MM.1S (cell line): ENCODE data around the gene AP2S1.

ENCODE experiments used
- DNase-seq: peaks from one replicate; pipeline ENCODE4 v3.0.0-alpha.2; 2015
- H2AFZ ChIP-seq: fragments of 300-600 bp; sonication (generic); 2 replicates; pipeline ENCODE4 v1.6.0; 2016; ENCODE audit warnings: antibody characterized with exemption, low read length
- H3F3A ChIP-seq: fragments of 300-600 bp; sonication (generic); 2 replicates; pipeline ENCODE4 v1.6.1; 2016; ENCODE audit warnings: mild to moderate bottlenecking, antibody characterized with exemption, low read length, moderate library complexity, mixed read lengths; ENCODE audit not compliant: insufficient read depth
- H3K27ac ChIP-seq: fragments of 300-600 bp; sonication (generic); 2 replicates; pipeline ENCODE4 v1.5.1; 2016; ENCODE audit warnings: mild to moderate bottlenecking, low read length
- H3K27me3 ChIP-seq: fragments of 300-600 bp; sonication (generic); replicated peaks from 2 replicates; pipeline ENCODE4 v1.6.0; 2016; ENCODE audit warnings: low read length; ENCODE audit not compliant: insufficient read depth
- H3K36me3 ChIP-seq: fragments of 300-600 bp; sonication (generic); replicated peaks from 2 replicates; pipeline ENCODE4 v1.6.1; 2016; ENCODE audit warnings: mild to moderate bottlenecking, low read length, mixed read lengths; ENCODE audit not compliant: insufficient read depth
- H3K4me1 ChIP-seq: fragments of 300-600 bp; sonication (generic); 2 replicates; pipeline ENCODE4 v1.6.1; 2016; ENCODE audit warnings: low read length, mixed read lengths
- H3K4me2 ChIP-seq: fragments of 300-600 bp; sonication (generic); 2 replicates; pipeline ENCODE4 v1.6.0; 2016; ENCODE audit warnings: low read depth, low read length
- H3K4me3 ChIP-seq: fragments of 300-600 bp; sonication (generic); 2 replicates; pipeline ENCODE4 v1.5.1; 2016; ENCODE audit warnings: low read length, mixed read lengths
- H3K79me2 ChIP-seq: fragments of 300-600 bp; sonication (generic); 2 replicates; pipeline ENCODE4 v1.6.1; 2016; ENCODE audit warnings: mixed run types, low read length, mixed read lengths
- H3K9ac ChIP-seq: fragments of 300-600 bp; sonication (generic); 2 replicates; pipeline ENCODE4 v1.6.1; 2016; ENCODE audit warnings: low read length, mixed read lengths
- H3K9me2 ChIP-seq: fragments of 300-600 bp; sonication (generic); replicated peaks from 2 replicates; pipeline ENCODE4 v1.6.1; 2016; ENCODE audit warnings: mild to moderate bottlenecking, low read length, mixed read lengths; ENCODE audit not compliant: insufficient read depth
- H3K9me3 ChIP-seq: fragments of 300-600 bp; sonication (generic); replicated peaks from 2 replicates; pipeline ENCODE4 v1.6.1; 2016; ENCODE audit warnings: mild to moderate bottlenecking, low read length, mixed read lengths; ENCODE audit not compliant: insufficient read depth
- H4K20me1 ChIP-seq: fragments of 300-600 bp; sonication (generic); 2 replicates; pipeline ENCODE4 v1.6.1; 2016; ENCODE audit warnings: mild to moderate bottlenecking, low read length, moderate library complexity, mixed read lengths; ENCODE audit not compliant: insufficient read depth
- EZH2 ChIP-seq: fragments of 300-600 bp; sonication (generic); optimal IDR thresholded peaks from 2 replicates; pipeline ENCODE3; 2017; ENCODE audit warnings: low read depth, mild to moderate bottlenecking, antibody characterized with exemption, low read length, mixed read lengths
- EZH2phosphoT487 ChIP-seq: fragments of 300-600 bp; sonication (generic); IDR thresholded peaks from 2 replicates; pipeline ENCODE4 v1.6.1; 2018; ENCODE audit warnings: antibody characterized with exemption, low read length
- TF ChIP-seq, protein P1 (sequence below): fragments of 300-600 bp; sonication (generic); IDR thresholded peaks from 2 replicates; pipeline ENCODE4 v1.5.1; 2016; ENCODE audit warnings: antibody characterized with exemption, low read length, mixed read lengths

AP2S1 gene

GRCh38 chr19:46798713-46799112 lies 51.9 kb downstream of the AP2S1 start:
- DNase-seq = no peak
- Histone ChIP-seq H4K20me1 (no peaks in the 10 kb centered on the region), H3K9me2 (no peaks in the 10 kb centered on the region), H3K27me3 (no peaks in the 10 kb centered on the region), H3K4me1 (no peaks in the 10 kb centered on the region), H3K27ac (no peak overlapping the region), H3K4me2 (no peak overlapping the region), H3K9ac (no peak overlapping the region), H3K36me3 (no peaks in the 10 kb centered on the region), H2AFZ (no peak overlapping the region), H3K9me3 (no peaks in the 10 kb centered on the region), H3K4me3 (no peak overlapping the region), H3K79me2 (no peaks in the 10 kb centered on the region), H3F3A (no peaks in the 10 kb centered on the region)
- TF ChIP-seq, protein P1, sequence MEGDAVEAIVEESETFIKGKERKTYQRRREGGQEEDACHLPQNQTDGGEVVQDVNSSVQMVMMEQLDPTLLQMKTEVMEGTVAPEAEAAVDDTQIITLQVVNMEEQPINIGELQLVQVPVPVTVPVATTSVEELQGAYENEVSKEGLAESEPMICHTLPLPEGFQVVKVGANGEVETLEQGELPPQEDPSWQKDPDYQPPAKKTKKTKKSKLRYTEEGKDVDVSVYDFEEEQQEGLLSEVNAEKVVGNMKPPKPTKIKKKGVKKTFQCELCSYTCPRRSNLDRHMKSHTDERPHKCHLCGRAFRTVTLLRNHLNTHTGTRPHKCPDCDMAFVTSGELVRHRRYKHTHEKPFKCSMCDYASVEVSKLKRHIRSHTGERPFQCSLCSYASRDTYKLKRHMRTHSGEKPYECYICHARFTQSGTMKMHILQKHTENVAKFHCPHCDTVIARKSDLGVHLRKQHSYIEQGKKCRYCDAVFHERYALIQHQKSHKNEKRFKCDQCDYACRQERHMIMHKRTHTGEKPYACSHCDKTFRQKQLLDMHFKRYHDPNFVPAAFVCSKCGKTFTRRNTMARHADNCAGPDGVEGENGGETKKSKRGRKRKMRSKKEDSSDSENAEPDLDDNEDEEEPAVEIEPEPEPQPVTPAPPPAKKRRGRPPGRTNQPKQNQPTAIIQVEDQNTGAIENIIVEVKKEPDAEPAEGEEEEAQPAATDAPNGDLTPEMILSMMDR = no peak
- no peak for TF ChIP-seq EZH2
- no peak for TF ChIP-seq EZH2phosphoT487

- Histone ChIP-seq H3K4me2 (no peak overlapping the region), H3K9me3 (no peaks in the 10 kb centered on the region), H2AFZ (no peak overlapping the region), H3F3A (no peaks in the 10 kb centered on the region), H3K9ac (no peak overlapping the region), H3K27ac (no peak overlapping the region), H3K4me3 (no peak overlapping the region), H3K9me2 (no peaks in the 10 kb centered on the region), H3K36me3 (no peaks in the 10 kb centered on the region), H4K20me1 (no peaks in the 10 kb centered on the region), H3K79me2 (no peaks in the 10 kb centered on the region), H3K4me1 (no peaks in the 10 kb centered on the region), H3K27me3 (no peaks in the 10 kb centered on the region)
- TF ChIP-seq, protein P1 = no peak
- TF ChIP-seq EZH2phosphoT487 (no peak), EZH2 (no peak)
- no peak for DNase-seq
Measured at GRCh38 chr19:46797881-46798280, 52.8 kb downstream of the AP2S1 start.

- no peaks in the 10 kb centered on the region for H3K27me3 ChIP-seq
- peaks cover 15% of the 10 kb centered on the region for H3K79me2 ChIP-seq
- H3K9me2 ChIP-seq = no peaks in the 10 kb centered on the region
- TF ChIP-seq EZH2phosphoT487 (no peak), EZH2 (no peak)
- TF ChIP-seq, protein P1 = no peak
- H3K4me1 ChIP-seq = no peaks in the 10 kb centered on the region
- H2AFZ ChIP-seq = no peak overlapping the region
- H3K27ac ChIP-seq = no peak overlapping the region
- no peak overlapping the region for H3K4me2 ChIP-seq
- H3K9me3 ChIP-seq = no peaks in the 10 kb centered on the region
- H4K20me1 ChIP-seq = no peaks in the 10 kb centered on the region
- H3K36me3 ChIP-seq = no peaks in the 10 kb centered on the region
- H3K9ac ChIP-seq = no peak overlapping the region
- no peak for DNase-seq
- no peak overlapping the region for H3K4me3 ChIP-seq
- H3F3A ChIP-seq = peaks cover 9% of the 10 kb centered on the region
Measured at GRCh38 chr19:46791944-46792343, 58.7 kb downstream of the AP2S1 start.
